Neural cell (in vitro differentiated cells): ENCODE measurements around the gene BPIFB6.

ENCODE experiments used
- EP300 ChIP-seq: fragments of 450-650 bp; conservative IDR thresholded peaks from 2 replicates; pipeline ENCODE4 v1.6.1; 2014; ENCODE audit warnings: antibody characterized with exemption, mild to moderate bottlenecking, moderate library complexity; ENCODE audit not compliant: poor library complexity, severe bottlenecking
- POLR2AphosphoS5 ChIP-seq: IDR thresholded peaks from 2 replicates; pipeline ENCODE4 v1.6.1; 2012
- TF ChIP-seq, protein P1 (sequence below): fragments of 450-650 bp; IDR thresholded peaks from 2 replicates; pipeline ENCODE4 v1.5.1; 2014; ENCODE audit warnings: antibody characterized with exemption, mild to moderate bottlenecking, moderate library complexity; ENCODE audit not compliant: poor library complexity, severe bottlenecking

- TF ChIP-seq, protein P1, sequence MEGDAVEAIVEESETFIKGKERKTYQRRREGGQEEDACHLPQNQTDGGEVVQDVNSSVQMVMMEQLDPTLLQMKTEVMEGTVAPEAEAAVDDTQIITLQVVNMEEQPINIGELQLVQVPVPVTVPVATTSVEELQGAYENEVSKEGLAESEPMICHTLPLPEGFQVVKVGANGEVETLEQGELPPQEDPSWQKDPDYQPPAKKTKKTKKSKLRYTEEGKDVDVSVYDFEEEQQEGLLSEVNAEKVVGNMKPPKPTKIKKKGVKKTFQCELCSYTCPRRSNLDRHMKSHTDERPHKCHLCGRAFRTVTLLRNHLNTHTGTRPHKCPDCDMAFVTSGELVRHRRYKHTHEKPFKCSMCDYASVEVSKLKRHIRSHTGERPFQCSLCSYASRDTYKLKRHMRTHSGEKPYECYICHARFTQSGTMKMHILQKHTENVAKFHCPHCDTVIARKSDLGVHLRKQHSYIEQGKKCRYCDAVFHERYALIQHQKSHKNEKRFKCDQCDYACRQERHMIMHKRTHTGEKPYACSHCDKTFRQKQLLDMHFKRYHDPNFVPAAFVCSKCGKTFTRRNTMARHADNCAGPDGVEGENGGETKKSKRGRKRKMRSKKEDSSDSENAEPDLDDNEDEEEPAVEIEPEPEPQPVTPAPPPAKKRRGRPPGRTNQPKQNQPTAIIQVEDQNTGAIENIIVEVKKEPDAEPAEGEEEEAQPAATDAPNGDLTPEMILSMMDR = no peak
- no peak for TF ChIP-seq POLR2AphosphoS5
- TF ChIP-seq EP300 = no peak
Observed at GRCh38 chr20:33086052-33086722, 54.7 kb downstream of the BPIFB6 start.
